HepG2 (cell line): Measurements from ENCODE around the gene BAZ1A. TPM values are rescaled to one million over a fixed set of nuclear protein-coding genes. Genes with fewer than 3 reads are reported as not detected.
A peak's percentile ranks its signal among the peaks of the same experiment; 100 is the strongest.

Source experiments
- AKAP8 ChIP-seq: sonication (generic); formaldehyde crosslinking; IDR thresholded peaks from 2 replicates; pipeline ENCODE4 v1.5.1; 2020; ENCODE audit warnings: mild to moderate bottlenecking, missing genetic modification reagents
- BCL3 ChIP-seq: sonication (generic); formaldehyde crosslinking; IDR thresholded peaks from 2 replicates; pipeline ENCODE4 v1.5.1; 2020; ENCODE audit warnings: mild to moderate bottlenecking, missing genetic modification reagents, moderate library complexity
- BRCA1 ChIP-seq: sonication (generic); formaldehyde crosslinking; IDR thresholded peaks from 2 replicates; pipeline ENCODE4 v1.4.0; 2020; ENCODE audit warnings: missing genetic modification reagents
- HDAC6 ChIP-seq: fragments of 200-600 bp; sonication (generic); IDR thresholded peaks from 2 replicates; pipeline ENCODE4 v1.7.0; 2017; ENCODE audit warnings: mild to moderate bottlenecking, antibody characterized with exemption, low read length, low read depth
- NCOA2 ChIP-seq: sonication (generic); formaldehyde crosslinking; IDR thresholded peaks from 2 replicates; pipeline ENCODE4 v1.8.0; 2022; ENCODE audit warnings: inconsistent platforms
- POGZ ChIP-seq: sonication (generic); formaldehyde crosslinking; IDR thresholded peaks from 2 replicates; pipeline ENCODE4 v1.4.0; 2020; ENCODE audit warnings: mild to moderate bottlenecking, missing genetic modification reagents
- SRF ChIP-seq: IDR thresholded peaks from 2 replicates; pipeline ENCODE4 v1.6.1; 2011; ENCODE audit warnings: mild to moderate bottlenecking, low read depth, low read length, moderate library complexity
- THAP11 ChIP-seq: IDR thresholded peaks from 2 replicates; pipeline ENCODE4 v1.6.1; 2016; ENCODE audit warnings: missing biosample characterization, missing genetic modification reagents
- THAP9 ChIP-seq: sonication (generic); formaldehyde crosslinking; IDR thresholded peaks from 2 replicates; pipeline ENCODE4; 2020; ENCODE audit warnings: missing genetic modification reagents, mild to moderate bottlenecking, borderline replicate concordance
- ZBTB3 ChIP-seq: sonication (generic); formaldehyde crosslinking; IDR thresholded peaks from 2 replicates; pipeline ENCODE4 v1.4.0; 2020; ENCODE audit warnings: low read depth, mild to moderate bottlenecking, moderate library complexity, missing genetic modification reagents, borderline replicate concordance
- ZC3H13 ChIP-seq: sonication (generic); formaldehyde crosslinking; IDR thresholded peaks from 2 replicates; pipeline ENCODE4 v1.8.1; 2023; ENCODE audit warnings: mild to moderate bottlenecking, missing genetic modification reagents, moderate library complexity
- ZNF143 ChIP-seq: sonication (generic); formaldehyde crosslinking; IDR thresholded peaks from 2 replicates; pipeline ENCODE4 v1.4.0; 2020; ENCODE audit warnings: missing genetic modification reagents
- ZNF225 ChIP-seq: sonication (generic); formaldehyde crosslinking; IDR thresholded peaks from 2 replicates; pipeline ENCODE4 v1.4.0; 2020; ENCODE audit warnings: mild to moderate bottlenecking, missing genetic modification reagents
- ZNF282 ChIP-seq: fragments of 450-650 bp; IDR thresholded peaks from 2 replicates; pipeline ENCODE4 v1.6.1; 2018; ENCODE audit not compliant: partially characterized antibody
- ZNF460 ChIP-seq: sonication (generic); formaldehyde crosslinking; IDR thresholded peaks from 2 replicates; pipeline ENCODE4 v1.5.1; 2020; ENCODE audit warnings: missing genetic modification reagents, mild to moderate bottlenecking, borderline replicate concordance
- ZNF543 ChIP-seq: sonication (generic); formaldehyde crosslinking; IDR thresholded peaks from 2 replicates; pipeline ENCODE4 v1.4.0; 2020; ENCODE audit warnings: mild to moderate bottlenecking, missing genetic modification reagents
- ZNF770 ChIP-seq: sonication (generic); formaldehyde crosslinking; IDR thresholded peaks from 2 replicates; pipeline ENCODE4 v1.5.0; 2020; ENCODE audit warnings: mild to moderate bottlenecking, missing genetic modification reagents
- ZNF790 ChIP-seq: sonication (generic); formaldehyde crosslinking; IDR thresholded peaks from 2 replicates; pipeline ENCODE4 v1.8.0; 2022; ENCODE audit warnings: missing genetic modification reagents, mild to moderate bottlenecking, borderline replicate concordance
- polyA plus RNA-seq, 8 experiments: library from polyadenylated mRNA; depleted of rRNA in 3 of 8; stranded (reverse) in 7 of 8; unstranded in 1 of 8; fragments of >200 nt; fragmentation: Illumina TruSeq in 4 of 8; extraction: Trizol in 4 of 8; gene quantifications; 2 replicates each; pipeline versions ENCODE4 v1.2.1 to v1.2.3, GENCODE V29; 2011 to 2016; ENCODE audit warnings: low read depth in 4 of 8, missing spikeins in 1 of 8, mixed read lengths in 1 of 8; ENCODE audit not compliant: insufficient read depth in 1 of 8
- total RNA-seq, 5 experiments: library from RNA; depleted of rRNA; stranded (reverse); fragments of >200 nt; fragmentation: Illumina TruSeq; extraction: Trizol; gene quantifications; 2 replicates each; pipeline ENCODE4 v1.2.3, GENCODE V29; 2016; ENCODE audit warnings: low read depth in 1 of 5
- TF ChIP-seq, protein P1 (sequence below): sonication (generic); formaldehyde crosslinking; IDR thresholded peaks from 2 replicates; pipeline ENCODE4 v1.4.0; 2020; ENCODE audit warnings: mild to moderate bottlenecking, missing genetic modification reagents
- TF ChIP-seq, protein P2 (sequence below): sonication (generic); formaldehyde crosslinking; IDR thresholded peaks from 2 replicates; pipeline ENCODE4 v1.5.0; 2020; ENCODE audit warnings: missing genetic modification reagents

BAZ1A gene
- total and polyA plus RNA-seq, 2 of the 13 experiments (the other 11 are each of a cell fraction or from before 2014, with no cell fraction given): 20.9 to 56.8 TPM

GRCh38 chr14:34873589-34874385, 1.4 kb downstream of the BAZ1A start (continued):
- TF ChIP-seq ZNF460 (CRISPR knock-in tag): peak; percentile 77; the same call in 1 of the 2 replicates
- TF ChIP-seq SRF: no peak
- no peak; the same call in 1 of the 2 replicates for TF ChIP-seq AKAP8
- no peak for TF ChIP-seq ZNF282
- TF ChIP-seq, protein P1, sequence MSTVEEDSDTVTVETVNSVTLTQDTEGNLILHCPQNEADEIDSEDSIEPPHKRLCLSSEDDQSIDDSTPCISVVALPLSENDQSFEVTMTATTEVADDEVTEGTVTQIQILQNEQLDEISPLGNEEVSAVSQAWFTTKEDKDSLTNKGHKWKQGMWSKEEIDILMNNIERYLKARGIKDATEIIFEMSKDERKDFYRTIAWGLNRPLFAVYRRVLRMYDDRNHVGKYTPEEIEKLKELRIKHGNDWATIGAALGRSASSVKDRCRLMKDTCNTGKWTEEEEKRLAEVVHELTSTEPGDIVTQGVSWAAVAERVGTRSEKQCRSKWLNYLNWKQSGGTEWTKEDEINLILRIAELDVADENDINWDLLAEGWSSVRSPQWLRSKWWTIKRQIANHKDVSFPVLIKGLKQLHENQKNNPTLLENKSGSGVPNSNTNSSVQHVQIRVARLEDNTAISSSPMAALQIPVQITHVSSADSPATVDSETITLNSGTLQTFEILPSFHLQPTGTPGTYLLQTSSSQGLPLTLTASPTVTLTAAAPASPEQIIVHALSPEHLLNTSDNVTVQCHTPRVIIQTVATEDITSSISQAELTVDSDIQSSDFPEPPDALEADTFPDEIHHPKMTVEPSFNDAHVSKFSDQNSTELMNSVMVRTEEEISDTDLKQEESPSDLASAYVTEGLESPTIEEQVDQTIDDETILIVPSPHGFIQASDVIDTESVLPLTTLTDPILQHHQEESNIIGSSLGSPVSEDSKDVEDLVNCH (CRISPR knock-in tag): peak; percentile 83; the same call in 1 of the 2 replicates
- no peak; the same call in 1 of the 2 replicates for TF ChIP-seq ZNF143 (CRISPR knock-in tag)
- peak; percentile 37; the same call in 1 of the 2 replicates for TF ChIP-seq NCOA2 (CRISPR knock-in tag)
- TF ChIP-seq ZNF790: peak; percentile 91
- peak; percentile 99 for TF ChIP-seq ZNF543 (CRISPR knock-in tag)
- TF ChIP-seq POGZ: peak; percentile 90
- TF ChIP-seq ZNF225 (CRISPR knock-in tag): peak; percentile 99
- TF ChIP-seq ZC3H13 (CRISPR knock-in tag): peak; percentile 94
- no peak for TF ChIP-seq BRCA1 (CRISPR knock-in tag)
- TF ChIP-seq, protein P2, sequence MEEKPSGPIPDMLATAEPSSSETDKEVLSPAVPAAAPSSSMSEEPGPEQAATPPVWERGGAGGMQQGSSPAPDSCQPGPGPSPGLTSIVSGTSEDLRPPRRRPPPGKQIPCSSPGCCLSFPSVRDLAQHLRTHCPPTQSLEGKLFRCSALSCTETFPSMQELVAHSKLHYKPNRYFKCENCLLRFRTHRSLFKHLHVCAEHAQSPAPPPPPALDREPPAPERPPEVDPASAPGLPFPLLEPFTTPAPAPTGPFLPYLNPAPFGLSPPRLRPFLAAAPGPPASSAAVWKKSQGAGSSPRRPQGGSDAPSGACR (CRISPR knock-in tag): no peak; the same call in 1 of the 2 replicates
- peak; percentile 89 for TF ChIP-seq ZBTB3 (CRISPR knock-in tag)
- peak; percentile 76 for TF ChIP-seq THAP11 (CRISPR knock-in tag)
- TF ChIP-seq ZNF770 (CRISPR knock-in tag): peak; percentile 100
- peak; percentile 97 for TF ChIP-seq THAP9 (CRISPR knock-in tag)
- TF ChIP-seq BCL3 (CRISPR knock-in tag): peak; percentile 99
- TF ChIP-seq HDAC6: no peak
